ENCODE measurements around the gene PDPK1. TPM values are rescaled to one million over a fixed set of nuclear protein-coding genes. Genes with fewer than 3 reads are reported as not detected.

PDPK1 gene
- total RNA-seq, 1 experiment from 2014 or later = 69.8 TPM

DNA sequence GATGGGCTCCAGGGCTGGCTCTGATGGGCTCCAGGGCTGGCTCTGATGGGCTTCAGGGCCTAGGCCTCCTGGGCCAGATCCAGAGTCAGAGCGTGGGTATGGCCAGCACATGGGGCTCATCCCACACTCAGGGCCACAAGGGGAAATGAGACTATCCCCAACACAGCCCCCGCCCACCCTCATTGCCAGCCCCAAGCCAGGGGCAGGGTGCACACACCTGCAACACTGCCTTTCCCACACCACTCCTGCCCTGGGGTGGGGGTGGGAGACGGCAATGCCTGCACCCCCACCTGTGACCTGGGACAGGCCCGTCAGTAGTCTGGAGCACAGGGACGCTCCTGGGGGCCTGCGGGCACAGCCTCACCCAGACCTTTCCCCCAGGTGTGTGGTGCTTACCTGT lies 38.4 kb upstream of the PDPK1 start:
- TF ChIP-seq, protein P1, sequence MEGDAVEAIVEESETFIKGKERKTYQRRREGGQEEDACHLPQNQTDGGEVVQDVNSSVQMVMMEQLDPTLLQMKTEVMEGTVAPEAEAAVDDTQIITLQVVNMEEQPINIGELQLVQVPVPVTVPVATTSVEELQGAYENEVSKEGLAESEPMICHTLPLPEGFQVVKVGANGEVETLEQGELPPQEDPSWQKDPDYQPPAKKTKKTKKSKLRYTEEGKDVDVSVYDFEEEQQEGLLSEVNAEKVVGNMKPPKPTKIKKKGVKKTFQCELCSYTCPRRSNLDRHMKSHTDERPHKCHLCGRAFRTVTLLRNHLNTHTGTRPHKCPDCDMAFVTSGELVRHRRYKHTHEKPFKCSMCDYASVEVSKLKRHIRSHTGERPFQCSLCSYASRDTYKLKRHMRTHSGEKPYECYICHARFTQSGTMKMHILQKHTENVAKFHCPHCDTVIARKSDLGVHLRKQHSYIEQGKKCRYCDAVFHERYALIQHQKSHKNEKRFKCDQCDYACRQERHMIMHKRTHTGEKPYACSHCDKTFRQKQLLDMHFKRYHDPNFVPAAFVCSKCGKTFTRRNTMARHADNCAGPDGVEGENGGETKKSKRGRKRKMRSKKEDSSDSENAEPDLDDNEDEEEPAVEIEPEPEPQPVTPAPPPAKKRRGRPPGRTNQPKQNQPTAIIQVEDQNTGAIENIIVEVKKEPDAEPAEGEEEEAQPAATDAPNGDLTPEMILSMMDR (IDR thresholded peaks at IDR 0.05; ENCODE audit: insufficient read depth in 1 of 2, low read depth in 1 of 2, low read length in 1 of 2, severe bottlenecking in 1 of 2, unreplicated experiment in 1 of 2) = no peak
- H3K27me3 Mint-ChIP-seq (ENCODE audit: insufficient read depth, unreplicated experiment) = no peaks in the 10 kb centered on the region
- intact Hi-C loops (cut with micrococcal nuclease; ENCODE audit: unreplicated experiment) = no loop called here
- CTCF ChIA-PET = no interaction called here
- BruUV-seq (replicated peaks) = no TSS peak
- H3K9me3 Mint-ChIP-seq (ENCODE audit: unreplicated experiment) = no peaks in the 10 kb centered on the region
- peaks cover 10% of the 10 kb centered on the region for H3K36me3 Mint-ChIP-seq (ENCODE audit: insufficient read depth, unreplicated experiment)
- H3K27ac Mint-ChIP-seq (ENCODE audit: unreplicated experiment) = no peak overlapping the region
- H3K9me3 ChIP-seq = no peaks in the 10 kb centered on the region
- H3K4me3 ChIP-seq (ENCODE audit: low read depth, low read length) = no peak overlapping the region
- H3K4me1 ChIP-seq = 0 out of 2 replicates have a peak, but pooled peaks cover 8% of the 10 kb centered on the region
- DNase-seq = no peak
- no peaks in the 10 kb centered on the region for H3K27me3 ChIP-seq (replicated peaks; ENCODE audit: control insufficient read depth, insufficient read depth, low read length)
- no peaks in the 10 kb centered on the region for H3K36me3 ChIP-seq (ENCODE audit: control insufficient read depth, insufficient read depth, low read length)
- H3K4me1 Mint-ChIP-seq (ENCODE audit: low read depth, unreplicated experiment) = peaks cover 6% of the 10 kb centered on the region
- no peak overlapping the region for H3K4me3 Mint-ChIP-seq (ENCODE audit: unreplicated experiment)
- POLR2A ChIA-PET = no interaction called here

DNA sequence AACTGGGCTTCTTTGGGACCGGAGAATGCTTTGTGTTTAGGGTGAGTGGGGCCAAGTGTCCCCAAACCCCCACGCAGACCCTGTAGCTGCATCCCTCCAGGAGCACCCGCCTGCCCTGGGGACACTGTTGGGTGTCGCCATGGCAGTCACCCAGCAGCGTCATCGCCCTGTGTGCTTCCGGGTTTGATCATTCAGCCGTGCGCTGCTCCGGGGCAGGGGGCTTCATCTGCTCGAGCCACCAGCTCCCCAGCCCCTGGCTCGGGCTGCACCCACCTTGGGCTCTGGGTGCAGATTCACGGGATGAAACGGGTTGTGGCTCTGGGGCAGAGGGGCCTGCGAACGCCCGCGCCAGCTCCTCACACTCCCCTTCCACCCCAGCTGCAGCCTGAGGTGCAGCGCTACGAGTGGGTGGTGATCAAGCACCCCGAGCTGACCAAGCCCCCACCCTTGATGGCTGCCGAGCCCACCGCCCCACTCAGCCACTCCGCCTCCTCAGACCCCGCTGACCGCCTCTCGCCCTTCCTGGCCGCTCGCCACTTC lies 37.9 kb upstream of the PDPK1 start:
- Mint-ChIP-seq H3K27ac (ENCODE audit: unreplicated experiment) (no peak overlapping the region), H3K4me3 (ENCODE audit: unreplicated experiment) (no peak overlapping the region), H3K4me1 (ENCODE audit: low read depth, unreplicated experiment) (peaks cover 6% of the 10 kb centered on the region), H3K36me3 (ENCODE audit: insufficient read depth, unreplicated experiment) (peaks cover 10% of the 10 kb centered on the region), H3K27me3 (ENCODE audit: insufficient read depth, unreplicated experiment) (no peaks in the 10 kb centered on the region), H3K9me3 (ENCODE audit: unreplicated experiment) (no peaks in the 10 kb centered on the region)
- TF ChIP-seq, protein P1 (IDR thresholded peaks at IDR 0.05; ENCODE audit: insufficient read depth in 1 of 2, low read depth in 1 of 2, low read length in 1 of 2, severe bottlenecking in 1 of 2, unreplicated experiment in 1 of 2) = no peak
- no peak overlapping the region for H3K4me3 ChIP-seq (ENCODE audit: low read depth, low read length)
- no TSS peak for BruUV-seq (replicated peaks)
- CTCF ChIA-PET = interaction anchor here (1.9 kb wide), 1 partner anchor 306 kb away, joined by 11 read pairs; no protein-coding TSS in a partner anchor
- intact Hi-C loops (cut with micrococcal nuclease; ENCODE audit: unreplicated experiment) = loop anchor here (2.0 to 10.0 kb wide), 4 partner anchors 25 to 305 kb away; partner anchors contain the start of genes ABCA3 and TBC1D24
- POLR2A ChIA-PET = no interaction called here
- H3K36me3 ChIP-seq (ENCODE audit: control insufficient read depth, insufficient read depth, low read length) = no peaks in the 10 kb centered on the region
- no peaks in the 10 kb centered on the region for H3K27me3 ChIP-seq (replicated peaks; ENCODE audit: control insufficient read depth, insufficient read depth, low read length)
- no peaks in the 10 kb centered on the region for H3K9me3 ChIP-seq
- DNase-seq = no peak
- H3K4me1 ChIP-seq = 0 out of 2 replicates have a peak, but pooled peaks cover 8% of the 10 kb centered on the region

DNA sequence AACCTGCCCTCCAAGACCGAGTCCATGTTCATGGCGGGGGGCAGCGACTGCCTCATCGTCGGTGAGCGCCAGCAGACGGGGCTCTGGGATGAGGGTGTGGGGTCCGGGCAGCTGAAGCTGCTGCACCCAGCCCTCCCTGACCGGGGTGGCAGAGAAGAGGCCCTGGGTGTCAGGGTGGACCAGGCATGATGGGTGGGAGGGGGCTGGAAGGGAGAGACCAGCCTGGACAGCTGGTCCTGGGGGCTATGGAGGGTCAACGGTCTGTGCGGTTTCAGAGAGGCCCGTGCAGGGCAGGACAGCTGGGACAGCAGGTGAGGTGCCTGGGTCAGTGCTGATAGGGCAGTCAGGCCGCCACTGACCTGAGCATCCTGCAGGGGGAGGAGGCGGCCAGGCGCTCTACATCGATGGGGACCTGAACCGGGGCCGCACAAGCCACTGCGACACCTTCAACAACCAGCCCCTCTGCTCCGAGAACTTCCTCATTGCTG lies 37.3 kb upstream of the PDPK1 start:
- H3K4me3 Mint-ChIP-seq (ENCODE audit: unreplicated experiment) = no peak overlapping the region
- H3K27ac Mint-ChIP-seq (ENCODE audit: unreplicated experiment) = no peak overlapping the region
- 0 out of 2 replicates have a peak, but pooled peaks cover 8% of the 10 kb centered on the region for H3K4me1 ChIP-seq
- H3K27me3 ChIP-seq (replicated peaks; ENCODE audit: control insufficient read depth, insufficient read depth, low read length) = no peaks in the 10 kb centered on the region
- DNase-seq = no peak
- intact Hi-C loops (cut with micrococcal nuclease; ENCODE audit: unreplicated experiment) = loop anchor here (2.0 to 10.0 kb wide), 4 partner anchors 26 to 306 kb away; partner anchors contain the start of genes ABCA3 and TBC1D24
- no peaks in the 10 kb centered on the region for H3K9me3 Mint-ChIP-seq (ENCODE audit: unreplicated experiment)
- no peaks in the 10 kb centered on the region for H3K27me3 Mint-ChIP-seq (ENCODE audit: insufficient read depth, unreplicated experiment)
- H3K9me3 ChIP-seq = no peaks in the 10 kb centered on the region
- TF ChIP-seq, protein P1 (IDR thresholded peaks at IDR 0.05; ENCODE audit: insufficient read depth in 1 of 2, low read depth in 1 of 2, low read length in 1 of 2, severe bottlenecking in 1 of 2, unreplicated experiment in 1 of 2) = no peak
- H3K36me3 ChIP-seq (ENCODE audit: control insufficient read depth, insufficient read depth, low read length) = no peaks in the 10 kb centered on the region
- peaks cover 6% of the 10 kb centered on the region for H3K4me1 Mint-ChIP-seq (ENCODE audit: low read depth, unreplicated experiment)
- POLR2A ChIA-PET = no interaction called here
- H3K36me3 Mint-ChIP-seq (ENCODE audit: insufficient read depth, unreplicated experiment) = peaks cover 10% of the 10 kb centered on the region
- CTCF ChIA-PET = interaction anchor here (0.6 to 1.9 kb wide), 7 partner anchors 20 to 345 kb away, joined by 3 to 14 read pairs (median 6); partner anchors contain the start of genes AMDHD2, TBC1D24, TEDC2 and TRAF7
- H3K4me3 ChIP-seq (ENCODE audit: low read depth, low read length) = no peak overlapping the region
- no TSS peak for BruUV-seq (replicated peaks)

Data from Caco-2 (cell line).